NCI-H345 treated with DMSO at 0.1 percent for 48 hours (cell line): Measurements from ENCODE around the gene UBFD1.
"Not testable (repeated sequence)": the region's sequence is repeated elsewhere in the genome, so short reads cannot be mapped to it uniquely, and the experiment has no call there.

Source experiments
- DNase-seq: peaks from one replicate; lab custom pipeline; 2025; ENCODE audit not compliant: unreplicated experiment; lab: John Stamatoyannopoulos, UW

Gene UBFD1

DNA sequence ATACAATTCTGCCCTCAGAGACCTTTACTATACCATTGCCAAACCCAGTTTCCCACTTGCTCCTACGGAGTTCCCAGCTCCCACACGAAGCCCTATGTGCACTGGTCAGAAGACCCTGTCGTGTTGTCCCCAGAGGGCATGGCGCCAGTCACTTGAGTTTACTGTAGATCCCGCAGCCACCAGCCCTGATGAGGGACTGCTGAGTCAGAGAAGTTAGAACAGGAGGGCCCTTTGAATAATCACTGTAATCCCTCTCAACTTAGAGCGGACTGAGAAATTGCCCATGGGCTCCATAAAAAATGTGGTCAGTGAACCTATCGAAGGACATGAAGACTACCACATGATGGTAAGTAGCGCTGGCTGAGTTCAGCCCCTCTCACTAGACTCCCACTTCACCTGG, 9.2 kb downstream of the UBFD1 start:
- no peak for DNase-seq

DNA sequence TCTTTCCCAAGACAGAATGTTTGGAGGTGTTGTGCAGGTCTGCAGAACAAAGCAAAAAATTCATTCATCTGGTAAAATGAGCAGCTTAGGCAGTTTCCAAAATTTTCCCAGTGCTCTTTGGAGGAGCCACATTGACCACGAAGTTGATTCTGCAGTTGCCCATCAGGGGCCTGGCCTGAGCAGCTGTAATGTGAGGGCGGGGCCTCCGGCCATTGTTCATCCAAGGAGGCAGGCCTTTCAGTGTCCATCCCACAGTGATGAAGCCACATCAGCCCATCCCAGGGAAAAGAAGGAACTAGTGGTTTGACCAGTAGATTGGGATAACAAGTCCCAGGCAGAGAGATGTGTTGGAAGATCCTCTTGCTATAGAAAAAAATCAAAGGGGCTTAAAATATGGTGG, 10.1 kb downstream of the UBFD1 start:
- DNase-seq, result no peak

DNA sequence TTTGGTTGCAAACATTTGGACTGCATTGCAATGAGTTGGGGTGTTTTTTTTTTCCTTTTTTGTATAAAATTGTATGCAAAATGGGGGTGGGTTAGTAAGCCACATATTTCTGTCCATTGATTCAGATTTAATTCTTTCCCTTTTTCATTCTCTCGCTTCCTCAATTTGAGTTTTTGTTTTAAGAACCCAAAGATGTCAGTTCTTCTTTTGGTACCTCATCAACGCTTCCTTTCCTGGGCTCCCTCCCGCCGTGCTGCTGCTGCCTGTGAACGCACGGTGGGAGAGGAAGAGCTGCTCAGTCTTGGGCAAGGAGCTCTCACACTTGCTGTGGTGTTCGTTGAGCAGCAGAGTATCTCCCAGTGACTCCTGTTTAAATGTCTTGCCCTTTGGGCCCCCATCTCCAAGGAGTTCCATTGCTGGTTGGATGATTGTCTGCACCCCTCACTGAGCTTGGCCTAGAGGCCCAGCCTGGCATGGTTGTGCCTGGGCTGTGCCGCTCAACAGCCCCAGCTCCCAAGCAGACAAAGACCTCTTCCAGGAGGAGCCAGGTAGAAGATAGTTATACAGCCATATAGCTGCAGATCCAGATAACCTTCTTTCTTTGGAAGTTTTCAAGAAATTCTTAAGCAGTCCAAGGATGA, 13.6 kb downstream of the UBFD1 start:
- DNase-seq, result no peak

- DNase-seq, result no peak
These were observed 14.4 kb downstream of the UBFD1 start for GRCh38 chr16:23571895-23572294.

GRCh38 chr16:23572394-23572793, 14.9 kb downstream of the UBFD1 start:
- no peak for DNase-seq

DNA sequence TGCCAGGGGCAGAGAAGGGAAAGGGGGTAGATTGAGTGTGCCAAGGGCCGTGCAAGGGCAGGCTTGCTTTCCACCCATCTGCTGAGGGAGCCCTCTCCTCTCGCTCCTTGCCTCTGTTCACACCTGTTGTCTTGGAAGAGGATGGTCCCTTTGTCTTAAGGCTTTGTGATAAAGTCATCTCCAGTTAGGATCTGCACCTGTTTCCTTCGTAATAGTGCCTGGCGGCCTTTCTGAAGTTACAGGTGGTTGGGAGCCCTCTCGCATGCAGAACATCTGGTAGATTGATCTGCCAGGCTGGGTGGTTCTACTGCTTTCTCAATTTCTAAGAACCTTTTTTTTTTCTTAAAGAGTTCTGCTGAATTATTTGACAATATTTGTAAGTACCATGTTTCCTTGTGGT, 16.3 kb downstream of the UBFD1 start:
- DNase-seq, result no peak

DNA sequence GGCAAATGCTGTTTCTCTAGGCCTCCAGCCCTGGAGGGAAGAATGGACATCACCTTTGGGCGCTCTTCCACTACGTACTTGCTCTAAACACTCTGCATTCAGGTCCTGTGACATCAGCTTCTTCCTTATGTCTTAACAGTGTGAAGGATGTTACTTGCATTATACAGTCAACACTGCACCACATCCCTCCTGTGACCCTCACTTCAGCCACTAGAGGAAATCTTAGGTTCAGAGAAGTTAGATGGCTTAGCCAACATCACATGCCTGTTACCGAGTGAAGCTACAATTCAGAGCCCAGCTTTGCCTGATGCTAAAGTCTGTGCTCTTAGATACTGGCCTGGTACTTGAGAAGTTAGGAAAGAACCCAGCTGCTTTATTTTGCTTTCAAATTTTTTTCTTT, 18.3 kb downstream of the UBFD1 start:
- no peak for DNase-seq

DNA sequence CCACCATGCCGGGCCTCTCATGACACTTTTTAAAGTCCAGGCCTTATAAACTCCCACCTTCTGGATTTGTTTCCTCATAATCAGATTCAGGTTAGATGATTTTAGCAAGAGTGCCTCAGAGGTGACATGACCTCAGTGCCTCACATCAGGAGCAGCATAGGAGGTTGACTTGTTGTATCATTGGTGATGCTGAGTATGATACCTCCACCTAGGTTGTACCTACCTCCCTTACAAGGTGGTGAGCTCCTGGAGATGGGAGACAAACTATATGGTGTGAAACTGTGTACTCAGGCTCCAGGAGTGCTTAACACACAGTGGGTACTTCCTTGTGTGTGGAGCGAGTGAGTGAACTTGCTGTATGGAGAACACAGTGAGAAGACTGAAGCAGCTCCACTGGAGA, 20.0 kb downstream of the UBFD1 start:
- DNase-seq, result no peak

DNA sequence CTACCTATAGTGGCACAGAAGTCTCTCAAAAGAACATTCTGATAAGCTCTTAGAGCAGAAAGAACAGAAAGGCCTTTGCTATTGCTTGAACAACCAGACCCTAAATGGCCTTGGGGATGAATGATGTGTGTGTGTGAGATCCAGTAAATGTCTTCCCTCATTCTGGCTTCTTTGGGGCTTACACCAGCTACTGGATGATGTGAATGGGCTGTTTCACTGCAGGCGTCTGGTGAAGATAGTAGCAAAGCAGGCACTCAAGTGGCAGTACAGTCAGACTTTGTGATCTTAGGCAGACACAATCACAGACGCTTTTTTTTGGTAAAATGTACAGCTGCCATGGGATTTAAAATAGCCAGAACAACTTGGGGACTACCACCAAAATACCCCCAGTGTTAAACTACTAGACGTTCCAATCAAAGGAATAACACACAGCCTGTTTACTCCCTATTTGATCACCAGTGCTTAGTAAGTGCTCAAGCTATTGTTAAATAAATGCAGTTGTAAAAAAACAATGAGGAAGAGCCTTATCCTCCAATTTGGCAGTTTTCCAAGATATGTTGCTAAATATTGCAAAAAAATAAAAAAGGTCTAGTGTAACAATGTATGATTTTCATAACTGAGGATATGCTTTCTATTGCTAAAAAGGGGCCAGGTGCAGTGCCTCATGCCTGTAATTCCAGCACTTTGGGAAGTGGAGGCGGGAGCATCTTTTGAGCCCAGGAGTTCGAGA, 20.7 kb downstream of the UBFD1 start:
- no peak for DNase-seq

GRCh38 chr16:23579371-23579770, 21.8 kb downstream of the UBFD1 start:
- no peak for DNase-seq

DNA sequence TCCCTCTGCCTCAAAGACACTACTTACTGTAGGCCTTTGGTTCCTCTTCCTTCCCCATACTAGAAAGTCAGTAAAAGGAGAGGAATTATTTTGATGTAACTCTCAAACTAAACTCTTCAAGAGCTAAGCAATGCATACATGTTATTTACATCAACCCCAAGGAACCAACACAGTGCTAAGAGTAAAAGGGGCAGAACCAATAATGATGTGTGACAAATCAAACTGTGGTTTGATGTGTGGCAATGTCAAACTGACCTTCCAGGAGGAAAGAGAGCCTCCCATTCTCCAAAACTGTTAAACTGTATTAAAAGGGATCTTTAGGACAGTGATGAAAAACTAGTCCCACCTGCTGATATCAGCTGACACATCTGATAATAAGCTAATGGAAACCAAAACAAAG, 22.9 kb downstream of the UBFD1 start:
- no peak for DNase-seq

DNA sequence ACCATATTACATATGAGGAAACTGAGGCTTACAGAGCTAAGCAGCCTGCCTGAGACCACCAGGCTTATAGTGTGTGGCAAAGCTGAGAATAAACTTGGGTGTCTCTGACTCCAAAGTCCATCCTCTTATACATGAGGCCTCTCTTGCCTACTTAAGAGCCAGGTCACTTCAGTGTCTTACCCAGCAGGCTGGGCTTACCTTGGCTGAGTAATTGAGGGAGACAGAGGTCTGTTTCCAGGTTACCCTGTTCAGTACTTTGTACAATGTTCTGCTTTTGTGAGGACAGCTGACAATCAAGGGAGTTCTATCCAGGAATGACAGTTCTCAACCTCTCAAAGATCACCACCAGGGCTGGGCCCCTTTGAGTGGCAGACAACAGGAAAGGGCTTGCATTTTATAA, 24.2 kb downstream of the UBFD1 start:
- no peak for DNase-seq

DNA sequence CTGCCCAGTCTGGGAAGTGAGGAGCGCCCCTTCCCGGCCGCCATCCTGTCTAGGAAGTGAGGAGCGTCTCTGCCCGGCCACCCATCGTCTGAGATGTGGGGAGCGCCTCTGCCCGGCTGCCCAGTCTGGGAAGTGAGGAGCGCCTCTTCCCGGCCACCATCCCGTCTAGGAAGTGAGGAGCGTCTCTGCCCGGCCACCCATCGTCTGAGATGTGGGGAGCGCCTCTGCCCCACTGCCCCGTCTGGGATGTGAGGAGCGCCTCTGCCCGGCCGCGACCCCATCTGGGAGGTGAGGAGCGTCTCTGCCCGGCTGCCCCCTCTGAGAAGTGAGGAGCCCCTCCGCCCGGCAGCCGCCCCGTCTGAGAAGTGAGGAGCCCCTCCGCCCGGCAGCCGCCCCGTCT, 25.7 kb downstream of the UBFD1 start:
- DNase-seq, result not testable (repeated sequence)

DNA sequence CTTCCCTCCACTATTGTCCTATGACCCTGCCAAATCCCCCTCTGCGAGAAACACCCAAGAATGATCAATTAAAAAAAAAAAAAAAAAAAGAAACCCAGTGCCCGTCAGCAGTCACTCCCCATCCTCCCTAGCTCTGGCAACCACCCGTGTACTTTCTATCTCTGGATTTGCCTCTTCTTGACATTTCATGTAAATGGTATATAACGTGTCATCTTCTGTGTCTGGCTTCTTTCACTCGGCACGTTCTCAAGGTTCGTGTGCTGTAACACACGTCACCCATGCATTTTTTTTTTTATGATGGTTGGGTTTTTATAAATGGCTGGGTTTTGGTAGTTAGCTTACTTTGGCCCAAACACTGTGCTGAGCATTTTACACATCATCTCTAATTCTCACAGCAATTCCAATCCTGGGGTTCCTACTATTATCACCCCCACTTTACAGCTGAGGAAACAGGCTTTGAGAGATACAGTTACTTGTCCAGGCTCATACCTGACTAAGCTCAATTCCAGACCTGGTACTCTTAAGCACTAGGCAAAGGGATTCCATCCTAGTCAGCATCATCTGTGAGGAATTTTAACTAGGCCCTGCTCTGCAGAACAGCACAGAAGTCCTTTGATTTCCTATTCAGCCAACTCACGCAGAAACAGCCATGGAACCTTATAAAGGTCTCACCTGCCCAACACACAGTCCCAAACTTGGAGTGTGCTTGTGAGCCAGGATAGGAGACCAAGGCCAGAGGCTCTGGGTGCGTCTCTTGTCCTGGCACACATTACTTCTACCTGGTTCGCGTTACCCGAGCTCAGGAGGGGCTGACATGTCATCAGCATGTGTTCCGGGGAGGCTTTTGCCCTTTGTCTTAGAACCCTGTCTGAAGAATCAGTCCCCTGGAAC, 26.9 kb downstream of the UBFD1 start:
- DNase-seq, result no peak

- no peak for DNase-seq
These were observed 30.2 kb downstream of the UBFD1 start for GRCh38 chr16:23587726-23588125.

GRCh38 chr16:23590181-23590580, 32.7 kb downstream of the UBFD1 start:
- no peak for DNase-seq

- DNase-seq, result no peak
These were observed 36.7 kb downstream of the UBFD1 start for GRCh38 chr16:23594186-23594585.

DNA sequence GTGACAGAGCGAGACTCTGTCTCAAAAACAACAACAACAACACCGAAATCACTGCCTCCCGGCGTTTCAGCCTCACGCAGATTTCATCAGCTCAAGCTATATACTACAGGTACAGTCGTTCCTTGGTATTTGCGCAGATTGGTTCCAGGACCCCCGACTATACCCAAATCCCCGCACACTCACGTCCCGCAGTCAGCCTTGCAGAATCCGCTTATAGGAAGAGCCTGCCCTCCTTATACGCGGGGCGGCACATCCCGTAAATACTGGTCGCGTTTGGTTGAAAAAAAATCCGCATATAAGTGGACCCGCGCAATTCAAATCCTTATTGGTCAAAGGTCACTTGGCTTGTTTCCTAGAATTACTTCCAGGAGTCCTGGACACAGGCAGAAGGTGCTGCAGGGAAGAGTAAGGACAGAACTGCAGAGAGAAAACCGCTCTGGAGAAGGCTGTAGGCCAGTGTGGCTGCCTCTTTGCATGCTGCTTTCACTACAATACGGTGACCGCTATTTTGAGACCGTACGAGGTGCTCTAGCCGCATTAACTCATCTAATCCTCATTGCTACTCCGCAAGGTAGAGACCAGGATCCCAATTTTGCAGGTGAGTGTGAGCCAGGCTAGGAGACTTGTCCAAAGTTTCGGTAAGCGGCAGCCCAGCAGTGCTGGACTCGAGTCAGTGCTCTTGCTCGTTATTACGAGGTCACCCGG, 37.9 kb downstream of the UBFD1 start:
- DNase-seq, result no peak

DNA sequence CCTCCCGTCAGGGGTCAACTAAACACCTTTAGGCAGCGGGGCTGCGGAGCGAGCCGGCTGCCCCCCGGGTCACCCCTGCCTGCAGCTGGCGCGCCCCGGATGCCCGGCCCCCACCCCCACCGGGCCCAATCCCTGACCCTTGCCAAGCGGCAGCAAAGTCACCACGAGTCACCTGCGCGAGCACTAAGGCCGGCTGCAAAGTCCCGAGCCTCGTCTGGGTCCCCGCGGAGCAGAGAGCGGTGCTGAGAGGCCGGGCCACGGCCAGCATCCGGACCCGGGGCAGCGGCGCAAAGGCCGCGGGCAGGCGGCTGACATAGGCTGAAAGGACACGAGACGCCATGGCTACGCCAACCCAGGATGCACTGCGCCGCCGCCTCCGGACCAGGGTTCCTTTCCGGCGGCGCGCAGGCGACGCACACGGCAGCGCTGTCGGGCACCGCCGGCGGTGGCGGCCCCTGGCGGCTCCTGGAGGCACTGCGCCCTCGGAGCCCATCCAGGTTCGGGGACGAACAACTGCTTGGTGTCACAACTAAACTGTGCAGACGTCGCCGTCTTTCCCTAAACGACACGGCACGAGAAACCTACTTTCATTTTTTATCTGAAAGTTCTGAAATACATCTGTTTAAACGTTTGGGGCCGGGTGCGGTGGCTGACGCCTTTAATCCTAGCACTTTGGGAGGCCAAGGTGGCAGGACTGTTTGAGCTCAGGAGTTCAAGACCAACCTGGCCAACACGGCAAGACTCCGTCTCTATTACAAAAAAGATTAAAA, 38.6 kb downstream of the UBFD1 start, which contains the start of gene NDUFAB1:
Gene NDUFAB1 (minus strand): TSS at position 366 of the 770 bp plus-strand sequence. CDS start 26 bp downstream, at position 340.
- DNase-seq, result peak; percentile 75

- no peak for DNase-seq
These were observed 39.7 kb downstream of the UBFD1 start for GRCh38 chr16:23597003-23597756.
